ENCODE measurements around the gene CMIP.

Gene CMIP

DNA sequence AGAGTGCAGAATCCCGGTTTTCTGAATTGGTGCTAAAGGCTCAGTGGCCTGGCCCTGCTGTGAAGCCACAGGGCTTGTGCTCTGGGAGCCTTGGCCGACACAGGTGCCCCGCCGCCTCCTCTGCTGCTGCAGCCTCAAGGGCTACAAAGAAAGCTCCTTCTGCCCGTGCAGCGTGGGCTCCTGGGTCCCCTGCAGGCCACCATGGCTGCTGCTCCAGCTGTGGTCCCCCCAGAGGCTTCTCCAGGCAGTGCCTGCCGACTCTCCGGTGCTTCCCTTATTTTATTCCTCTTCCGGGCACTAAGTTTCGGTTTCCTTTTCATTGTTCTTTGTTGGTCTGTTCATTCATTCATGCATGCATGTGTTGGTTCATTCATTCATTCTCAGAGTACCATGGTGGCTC lies 53.1 kb downstream of the CMIP start:
- DNase-seq: no peak

- no peak for DNase-seq
Observed at GRCh38 chr16:81498351-81498750, 53.7 kb downstream of the CMIP start.

DNA sequence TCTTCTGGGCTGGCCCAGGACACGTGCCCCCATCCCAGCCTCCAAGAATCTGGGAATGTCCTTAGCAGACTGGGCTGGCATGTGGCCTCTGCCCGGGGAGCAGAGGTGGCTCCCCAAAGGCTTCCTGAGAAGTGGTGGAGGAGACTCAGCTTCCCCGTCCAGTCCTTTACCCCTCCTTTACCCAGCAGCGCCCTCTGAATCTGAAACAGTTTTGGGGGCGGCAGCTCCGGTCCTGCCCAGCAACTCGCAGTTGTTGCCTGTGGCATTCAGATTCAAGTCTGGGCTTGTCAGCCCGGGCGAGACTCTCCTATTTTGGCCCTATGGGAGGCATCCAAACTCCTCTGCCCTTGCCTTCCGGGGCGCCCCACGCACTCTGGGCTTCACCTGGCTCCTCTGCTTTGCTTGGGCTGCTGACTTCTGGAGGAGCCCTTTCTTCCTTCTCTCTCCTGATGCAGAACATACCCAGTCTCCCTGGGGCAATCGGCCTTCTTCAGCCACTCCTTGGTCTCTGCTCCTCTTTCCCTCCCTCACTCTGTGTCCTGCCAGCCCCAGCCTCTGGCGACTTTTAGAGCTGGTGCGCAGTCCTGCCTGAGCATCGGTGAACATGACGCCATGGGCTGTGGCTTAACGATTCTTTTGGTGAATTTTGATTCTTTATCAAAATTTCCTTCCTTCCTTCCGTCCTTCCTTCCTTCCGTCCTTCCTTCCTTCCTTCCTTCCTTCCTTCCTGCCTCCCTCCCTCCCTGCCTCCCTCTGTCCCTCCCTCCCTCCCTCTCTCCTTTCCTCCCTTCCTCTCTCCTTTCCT lies 55.2 kb downstream of the CMIP start:
- no peak for DNase-seq

DNA sequence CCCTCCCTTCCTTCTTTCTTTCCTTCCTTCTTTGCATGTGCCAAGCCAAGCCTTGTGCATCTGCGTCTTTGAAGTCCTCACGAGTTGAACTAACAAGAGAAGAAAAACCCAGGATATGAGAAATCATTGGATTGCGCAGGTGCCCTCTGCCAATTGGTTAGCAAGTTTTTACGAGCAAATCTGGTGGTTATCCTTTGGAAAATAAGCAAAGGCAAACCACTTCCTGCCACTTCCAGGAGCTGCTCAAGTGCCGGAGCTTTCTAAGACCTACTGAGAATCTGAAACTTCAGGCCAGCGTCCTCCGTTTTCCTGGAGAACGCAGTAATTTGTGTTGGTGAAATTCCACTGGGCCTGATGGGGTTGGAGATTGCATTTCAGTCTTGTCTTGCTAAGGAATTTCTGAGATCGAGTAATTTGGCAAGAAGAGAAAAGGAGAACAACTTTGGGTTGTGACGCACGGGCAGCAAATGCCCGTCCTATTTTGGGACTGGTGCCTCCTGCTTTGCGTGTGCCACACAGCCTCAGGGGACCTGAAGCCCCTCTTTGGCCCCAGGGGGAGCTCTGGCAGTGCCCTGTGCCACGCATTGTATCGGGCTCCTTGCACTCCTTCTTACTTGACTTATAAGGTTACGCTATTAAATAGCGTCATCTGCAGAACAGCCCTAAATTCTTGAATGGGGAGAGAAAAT lies 56.4 kb downstream of the CMIP start:
- no peak for DNase-seq

- no peak for DNase-seq
Observed at GRCh38 chr16:81502396-81503070, 57.9 kb downstream of the CMIP start.

GRCh38 chr16:81505011-81505661 lies 60.5 kb downstream of the CMIP start:
- no peak for DNase-seq

DNA sequence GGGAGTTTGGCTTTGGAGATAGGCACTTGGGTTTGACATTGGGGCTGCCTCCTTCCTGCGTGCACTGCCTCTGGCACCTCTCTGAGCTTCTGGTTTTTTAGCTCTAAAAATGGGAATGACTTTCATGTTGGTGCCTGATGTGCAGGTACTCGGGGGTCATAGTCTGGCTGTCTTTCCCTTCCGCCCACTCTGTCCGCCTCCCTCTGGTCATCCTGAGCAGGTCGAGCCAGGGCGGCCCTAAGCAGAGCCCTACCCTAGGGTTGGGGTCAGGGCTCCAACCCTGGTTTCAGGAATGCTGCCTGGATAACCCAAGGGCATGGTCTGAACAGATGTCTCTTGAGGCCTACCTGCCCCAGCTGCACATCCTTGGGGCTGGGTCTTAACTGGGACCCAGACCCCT lies 64.8 kb downstream of the CMIP start:
- DNase-seq: no peak

- no peak for DNase-seq
Observed at GRCh38 chr16:81510016-81510415, 65.4 kb downstream of the CMIP start.

DNA sequence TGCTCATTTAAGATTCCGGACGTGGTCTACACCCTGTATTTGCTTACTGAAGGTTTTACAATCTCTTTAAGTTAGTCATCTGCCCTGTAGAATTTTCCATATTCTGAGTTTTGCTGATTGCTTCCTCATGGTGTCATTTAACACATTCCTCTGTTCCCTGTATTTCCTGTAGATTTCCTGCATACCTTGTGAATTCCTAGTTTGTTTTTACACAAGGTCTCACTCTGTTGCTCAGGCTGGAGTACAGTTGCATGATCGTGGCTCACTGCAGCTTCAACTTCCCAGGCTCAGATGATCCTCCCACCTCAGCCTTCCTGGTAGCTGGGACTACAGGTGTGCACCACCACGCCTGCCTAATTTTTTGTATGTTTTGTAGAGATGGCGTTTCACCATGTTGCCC lies 66.8 kb downstream of the CMIP start:
- no peak for DNase-seq

DNA sequence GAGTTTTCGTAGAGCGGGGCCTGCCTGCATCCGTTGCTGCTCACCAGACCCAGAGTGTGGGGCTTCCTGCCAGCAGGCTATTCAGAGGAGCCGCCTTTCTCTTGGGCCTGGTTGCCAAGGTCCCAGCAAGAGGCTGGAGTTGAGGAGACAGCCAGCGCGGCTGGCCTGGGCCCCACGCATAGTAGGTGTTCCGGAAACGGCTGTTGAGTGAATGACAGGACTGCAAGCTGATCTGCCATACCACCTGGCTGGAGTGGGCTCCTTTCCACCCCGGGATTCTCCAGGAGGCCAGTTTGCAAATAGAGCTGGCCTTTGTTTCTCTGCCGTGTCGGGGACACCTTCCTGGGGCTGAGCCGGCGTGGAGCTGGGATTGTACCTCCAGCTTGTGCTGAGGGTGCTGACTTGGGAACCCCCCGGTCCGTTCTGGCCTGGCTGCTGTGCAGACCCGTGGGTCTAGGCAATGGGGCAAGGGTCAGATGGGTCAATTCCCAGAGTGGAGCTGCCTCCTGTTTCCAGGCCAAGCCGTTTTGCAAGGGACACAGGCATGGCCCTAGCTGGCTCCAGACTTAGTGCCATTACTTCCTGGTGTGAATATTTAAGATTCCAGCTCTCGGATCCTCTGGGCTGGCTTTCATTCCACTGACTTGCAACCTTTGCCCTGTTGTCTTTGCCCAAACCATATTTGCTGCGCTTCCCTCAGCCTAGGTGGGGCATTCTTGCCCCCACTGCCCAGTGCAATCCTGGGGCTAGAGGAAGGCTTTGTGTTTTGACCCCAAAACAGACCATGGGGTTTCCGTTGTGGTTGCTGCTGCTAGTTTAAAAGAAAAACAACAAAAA lies 68.8 kb downstream of the CMIP start:
- no peak for DNase-seq

GRCh38 chr16:81514041-81514559 lies 69.5 kb downstream of the CMIP start:
- DNase-seq: no peak

GRCh38 chr16:81514568-81515258 lies 70.1 kb downstream of the CMIP start:
- DNase-seq: no peak

GRCh38 chr16:81515281-81515680 lies 70.7 kb downstream of the CMIP start:
- no peak for DNase-seq

DNA sequence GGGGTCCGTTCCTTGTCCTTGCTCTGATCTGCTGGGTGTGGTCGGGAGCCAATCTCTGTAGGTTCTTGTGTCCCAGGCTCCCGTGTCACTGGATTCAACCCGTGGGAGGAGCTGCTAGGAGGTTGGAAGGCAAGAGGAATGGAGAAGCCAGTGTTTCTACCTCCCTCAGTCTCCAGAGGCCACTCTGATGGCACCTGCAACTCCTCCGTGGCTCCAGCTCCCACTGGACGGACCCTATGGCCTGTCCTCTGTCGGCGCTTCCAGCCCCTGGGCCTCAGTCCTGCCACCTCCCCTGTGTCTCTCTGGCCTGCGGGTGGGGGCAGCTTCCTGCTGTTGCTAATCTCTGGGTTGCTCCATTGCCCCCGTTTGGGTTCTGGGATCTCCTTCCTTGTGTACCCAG lies 71.1 kb downstream of the CMIP start:
- DNase-seq: no peak

DNA sequence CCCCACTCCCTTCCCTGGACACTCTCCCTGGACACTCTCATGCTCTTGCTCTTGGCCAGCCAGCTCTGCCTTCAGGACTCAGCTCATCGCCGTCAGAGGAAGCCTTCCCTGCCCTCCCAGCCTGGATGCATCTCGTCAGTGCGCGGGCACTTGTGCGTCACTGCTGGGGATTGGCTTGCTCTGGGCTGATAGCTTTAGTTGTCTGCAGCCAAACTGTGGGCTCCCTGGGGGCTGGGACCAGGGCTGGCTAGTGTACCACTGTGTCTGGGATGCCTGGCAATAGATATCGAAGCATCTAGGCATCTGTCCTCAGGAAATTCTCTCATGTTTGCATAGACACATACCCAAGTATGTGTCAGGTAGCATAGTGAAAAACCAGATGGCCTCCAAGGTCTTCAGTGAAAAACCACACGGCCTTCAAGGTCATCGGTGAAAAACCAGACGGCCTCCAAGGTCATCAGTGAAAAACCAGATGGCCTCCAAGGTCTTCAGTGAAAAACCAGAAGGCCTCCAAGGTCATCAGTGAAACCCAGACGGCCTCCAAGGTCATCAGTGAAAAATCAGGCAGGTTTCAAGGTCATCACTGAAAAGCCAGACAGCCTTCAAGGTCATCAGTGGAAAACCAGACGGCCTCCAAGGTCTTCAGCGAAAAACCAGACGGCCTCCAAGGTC lies 72.0 kb downstream of the CMIP start:
- no peak for DNase-seq

GRCh38 chr16:81517150-81517499 lies 72.5 kb downstream of the CMIP start:
- no peak for DNase-seq

DNA sequence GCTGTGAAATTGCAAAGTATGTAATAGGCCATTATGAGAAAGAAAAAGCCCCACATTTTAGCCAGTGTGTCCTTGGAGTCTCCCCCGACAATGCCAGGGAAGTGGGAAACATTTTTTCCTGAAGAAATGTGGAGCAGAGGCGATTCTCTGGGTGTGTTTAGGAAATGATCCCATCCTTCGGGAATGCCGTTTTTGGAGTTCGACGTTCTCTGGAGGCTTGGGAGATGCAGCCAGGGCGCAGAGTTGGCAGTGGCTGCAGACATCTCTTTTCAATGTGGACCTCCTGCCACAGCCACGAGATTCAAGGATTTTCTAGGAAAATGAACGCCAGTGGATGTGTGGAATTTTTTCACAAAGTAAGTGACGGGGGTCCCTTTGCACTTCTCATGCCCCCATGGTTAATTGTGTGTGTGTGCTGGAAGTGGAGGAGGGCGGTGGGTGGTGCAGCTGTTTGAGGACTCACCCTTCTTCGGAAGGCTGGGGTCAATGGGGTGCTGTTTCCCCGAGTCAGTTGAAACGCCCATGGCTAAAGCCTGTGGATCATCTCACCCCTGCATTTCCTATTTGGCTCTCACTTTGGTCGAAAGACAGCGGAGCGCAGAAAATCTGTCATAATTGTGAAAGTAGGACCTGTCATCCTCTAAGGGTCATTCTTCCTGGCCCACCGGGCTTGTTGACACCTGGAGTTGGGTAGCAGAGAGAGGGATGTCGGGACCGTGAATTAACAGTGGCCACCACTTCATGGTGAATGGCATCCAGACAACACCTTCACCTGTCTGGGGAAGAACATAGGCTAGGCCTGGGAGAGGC lies 73.2 kb downstream of the CMIP start:
- no peak for DNase-seq

- no peak for DNase-seq
Observed at GRCh38 chr16:81518439-81518757, 73.8 kb downstream of the CMIP start.

DNA sequence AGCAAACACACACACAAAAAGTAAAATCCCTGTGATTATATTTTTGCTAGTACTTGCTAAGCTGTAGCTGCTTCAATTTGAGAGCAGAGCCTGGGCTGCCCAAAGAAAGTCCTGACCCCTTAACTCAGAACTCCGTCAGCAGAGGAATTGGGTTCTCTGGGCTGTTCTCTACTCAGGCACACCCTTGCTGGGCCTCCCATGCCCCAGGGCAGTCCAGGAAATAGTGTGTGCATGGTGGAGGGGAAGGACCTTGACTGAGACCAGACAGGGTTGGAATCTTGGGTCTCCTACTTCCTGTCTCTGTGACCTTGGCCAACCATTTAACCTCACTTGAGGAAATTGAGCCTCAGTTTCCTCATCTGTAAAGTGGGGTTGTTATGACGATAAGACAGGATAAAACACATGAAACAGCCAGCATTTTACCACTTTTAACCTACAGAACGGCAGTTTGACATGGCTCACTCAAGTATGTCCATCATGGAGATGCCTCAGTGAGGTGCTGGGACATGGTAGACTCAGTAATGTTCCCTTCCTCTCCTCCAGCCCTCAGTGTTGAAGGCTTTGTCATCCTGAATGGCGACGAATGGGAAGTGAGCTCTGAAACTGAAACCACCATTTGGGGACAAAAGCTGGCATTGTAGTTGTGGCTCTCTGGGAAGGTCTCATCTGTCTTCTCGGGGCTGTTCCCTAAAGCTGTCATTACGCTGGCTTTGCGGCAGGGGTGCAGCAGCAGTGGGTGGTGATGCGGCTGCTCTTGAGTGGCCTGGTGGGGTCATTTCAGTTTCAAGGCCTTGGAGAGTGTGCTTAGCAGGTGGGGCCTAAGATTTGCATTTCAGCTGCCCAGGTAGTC lies 74.9 kb downstream of the CMIP start:
- DNase-seq: no peak

DNA sequence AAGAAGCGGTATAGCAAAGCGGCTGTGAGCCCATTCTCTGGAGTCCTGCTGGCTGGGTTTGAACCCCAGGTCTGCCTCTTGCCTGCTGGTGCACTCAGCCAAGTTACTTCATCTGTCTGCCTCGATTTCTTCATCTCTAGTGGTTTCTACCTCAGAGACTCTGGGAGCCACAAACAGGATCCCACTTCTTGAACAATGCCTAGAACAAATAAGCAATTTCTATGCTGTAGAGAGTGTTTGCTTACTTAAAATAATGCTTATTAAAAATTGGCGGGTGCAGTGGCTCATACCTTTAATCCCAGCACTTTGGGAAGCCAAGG lies 75.5 kb downstream of the CMIP start:
- no peak for DNase-seq

Measured in activated CD4-positive, CD25-positive, alpha-beta regulatory T cell treated with anti-CD3 and anti-CD28 coated beads, Interleukin-2, amount 50 U/mL, for 72 hours (primary cell).